Caco-2 (cell line): ENCODE data around the gene PTDSS2. TPM values are rescaled to one million over a fixed set of nuclear protein-coding genes. Genes with fewer than 3 reads are reported as not detected.

ENCODE experiments used
- BruUV-seq: library from RNA; stranded (reverse); fragments of 400-500 nt; replicated peaks from 2 replicates; lab custom pipeline; 2021; lab: Mats Ljungman, UMichigan
- CTCF ChIA-PET: fragments of 300-600 bp; sonication (Branson Sonifier 250); formaldehyde crosslinking; loops from one replicate; lab custom pipeline; 2022; ENCODE audit warnings: antibody characterized with exemption; lab: Charles Lee
- POLR2A ChIA-PET: fragments of 300-600 bp; sonication (Branson Sonifier 250); formaldehyde crosslinking; loops from one replicate; lab custom pipeline; 2022; ENCODE audit warnings: antibody characterized with exemption; lab: Charles Lee
- DNase-seq, 2 experiments: peaks; one replicate each; pipeline versions ENCODE4 v3.0.0 to v3.0.0-alpha.2; 2020 to 2022
- H3K27me3 ChIP-seq: replicated peaks from 2 replicates; pipeline ENCODE4 v1.6.0; 2011; ENCODE audit warnings: low read length; ENCODE audit not compliant: control insufficient read depth, insufficient read depth
- H3K36me3 ChIP-seq: 2 replicates; pipeline ENCODE4 v1.5.1; 2011; ENCODE audit warnings: low read length; ENCODE audit not compliant: control insufficient read depth, insufficient read depth
- H3K4me1 ChIP-seq: fragments of 250-450 bp; sonication (Bioruptor Pico); 2 replicates; pipeline ENCODE4 v1.5.1; 2020; ENCODE audit warnings: mild to moderate bottlenecking
- H3K4me3 ChIP-seq: 2 replicates; pipeline ENCODE4 v1.5.1; 2011; ENCODE audit warnings: low read depth, mild to moderate bottlenecking, control low read depth, low read length
- H3K9me3 ChIP-seq: fragments of 250-450 bp; sonication (Bioruptor Pico); 2 replicates; pipeline ENCODE4 v1.5.1; 2020; ENCODE audit warnings: mild to moderate bottlenecking, moderate library complexity
- H3K27ac Mint-ChIP-seq: one replicate; pipeline ENCODE4 v1.8.0; 2022; ENCODE audit warnings: mixed read lengths; ENCODE audit not compliant: unreplicated experiment
- H3K27me3 Mint-ChIP-seq: one replicate; pipeline ENCODE4 v1.8.0; 2022; ENCODE audit warnings: mixed read lengths; ENCODE audit not compliant: insufficient read depth, unreplicated experiment
- H3K36me3 Mint-ChIP-seq: one replicate; pipeline ENCODE4 v1.8.0; 2022; ENCODE audit warnings: mild to moderate bottlenecking, mixed read lengths; ENCODE audit not compliant: insufficient read depth, unreplicated experiment
- H3K4me1 Mint-ChIP-seq: one replicate; pipeline ENCODE4 v1.8.0; 2022; ENCODE audit warnings: low read depth, mixed read lengths; ENCODE audit not compliant: unreplicated experiment
- H3K4me3 Mint-ChIP-seq: one replicate; pipeline ENCODE4 v1.8.0; 2022; ENCODE audit warnings: mild to moderate bottlenecking, moderate library complexity, mixed read lengths; ENCODE audit not compliant: unreplicated experiment
- H3K9me3 Mint-ChIP-seq: one replicate; pipeline ENCODE4 v1.8.0; 2022; ENCODE audit warnings: mixed read lengths; ENCODE audit not compliant: unreplicated experiment
- intact Hi-C: fragments of 100-400 bp; cut with micrococcal nuclease; formaldehyde crosslinking; loops from one replicate; pipeline ENCODE4 v1.10.0; 2022; ENCODE audit not compliant: unreplicated experiment
- total RNA-seq: library from RNA; stranded (reverse); gene quantifications from 2 replicates; pipeline ENCODE4 v1.2.3, GENCODE V29; 2022
- TF ChIP-seq, protein P1 (sequence below), 2 experiments: fragments of 200-600 bp in 1 of 2; IDR thresholded peaks; 1 replicate in 1 of 2; 2 replicates in 1 of 2; pipeline versions ENCODE4 v1.5.1 to v1.8.0; 2011 to 2022; ENCODE audit warnings: antibody characterized with exemption in 1 of 2, control low read depth in 1 of 2, inconsistent platforms in 1 of 2, low read depth in 1 of 2, low read length in 1 of 2, mild to moderate bottlenecking in 1 of 2, moderate library complexity in 1 of 2; ENCODE audit not compliant: insufficient read depth in 1 of 2, severe bottlenecking in 1 of 2, unreplicated experiment in 1 of 2

PTDSS2 gene
- total RNA-seq, 1 experiment from 2014 or later, result 44.3 TPM

GRCh38 chr11:456533-456932, 6.5 kb downstream of the PTDSS2 start:
- H3K9me3 ChIP-seq, result no peaks in the 10 kb centered on the region
- no peak overlapping the region for H3K4me3 ChIP-seq
- H3K4me1 ChIP-seq, result peaks cover 20% of the 10 kb centered on the region
- peaks cover 43% of the 10 kb centered on the region for H3K36me3 Mint-ChIP-seq
- no peak overlapping the region for H3K27ac Mint-ChIP-seq
- TF ChIP-seq, protein P1, sequence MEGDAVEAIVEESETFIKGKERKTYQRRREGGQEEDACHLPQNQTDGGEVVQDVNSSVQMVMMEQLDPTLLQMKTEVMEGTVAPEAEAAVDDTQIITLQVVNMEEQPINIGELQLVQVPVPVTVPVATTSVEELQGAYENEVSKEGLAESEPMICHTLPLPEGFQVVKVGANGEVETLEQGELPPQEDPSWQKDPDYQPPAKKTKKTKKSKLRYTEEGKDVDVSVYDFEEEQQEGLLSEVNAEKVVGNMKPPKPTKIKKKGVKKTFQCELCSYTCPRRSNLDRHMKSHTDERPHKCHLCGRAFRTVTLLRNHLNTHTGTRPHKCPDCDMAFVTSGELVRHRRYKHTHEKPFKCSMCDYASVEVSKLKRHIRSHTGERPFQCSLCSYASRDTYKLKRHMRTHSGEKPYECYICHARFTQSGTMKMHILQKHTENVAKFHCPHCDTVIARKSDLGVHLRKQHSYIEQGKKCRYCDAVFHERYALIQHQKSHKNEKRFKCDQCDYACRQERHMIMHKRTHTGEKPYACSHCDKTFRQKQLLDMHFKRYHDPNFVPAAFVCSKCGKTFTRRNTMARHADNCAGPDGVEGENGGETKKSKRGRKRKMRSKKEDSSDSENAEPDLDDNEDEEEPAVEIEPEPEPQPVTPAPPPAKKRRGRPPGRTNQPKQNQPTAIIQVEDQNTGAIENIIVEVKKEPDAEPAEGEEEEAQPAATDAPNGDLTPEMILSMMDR (IDR thresholded peaks at IDR 0.05; ENCODE audit: insufficient read depth in 1 of 2, low read depth in 1 of 2, low read length in 1 of 2, severe bottlenecking in 1 of 2, unreplicated experiment in 1 of 2), result no peak
- peaks cover 25% of the 10 kb centered on the region for H3K4me1 Mint-ChIP-seq
- CTCF ChIA-PET, result no interaction called here
- H3K9me3 Mint-ChIP-seq, result no peaks in the 10 kb centered on the region
- POLR2A ChIA-PET, result no interaction called here
- no TSS peak for BruUV-seq
- intact Hi-C loops, result no loop called here
- no peaks in the 10 kb centered on the region for H3K27me3 ChIP-seq
- DNase-seq, result no peak
- H3K36me3 ChIP-seq, result no peaks in the 10 kb centered on the region
- no peaks in the 10 kb centered on the region for H3K27me3 Mint-ChIP-seq
- H3K4me3 Mint-ChIP-seq, result no peak overlapping the region

GRCh38 chr11:457111-457760, 7.2 kb downstream of the PTDSS2 start:
- Mint-ChIP-seq H3K27ac (no peak overlapping the region), H3K36me3 (peaks cover 47% of the 10 kb centered on the region), H3K4me1 (peaks cover 26% of the 10 kb centered on the region), H3K9me3 (no peaks in the 10 kb centered on the region), H3K27me3 (no peaks in the 10 kb centered on the region), H3K4me3 (no peak overlapping the region)
- no peak overlapping the region for H3K4me3 ChIP-seq
- H3K9me3 ChIP-seq, result no peaks in the 10 kb centered on the region
- intact Hi-C loops, result no loop called here
- no TSS peak for BruUV-seq
- ChIA-PET CTCF (no interaction called here), POLR2A (no interaction called here)
- no peak for DNase-seq
- H3K27me3 ChIP-seq, result no peaks in the 10 kb centered on the region
- peaks cover 20% of the 10 kb centered on the region for H3K4me1 ChIP-seq
- TF ChIP-seq, protein P1 (IDR thresholded peaks at IDR 0.05; ENCODE audit: insufficient read depth in 1 of 2, low read depth in 1 of 2, low read length in 1 of 2, severe bottlenecking in 1 of 2, unreplicated experiment in 1 of 2), result no peak
- no peaks in the 10 kb centered on the region for H3K36me3 ChIP-seq

GRCh38 chr11:459511-460220, 9.6 kb downstream of the PTDSS2 start:
- BruUV-seq, result no TSS peak
- CTCF ChIA-PET, result no interaction called here
- Mint-ChIP-seq H3K27ac (peak overlapping the region; percentile 93), H3K4me1 (peaks cover 26% of the 10 kb centered on the region), H3K9me3 (no peaks in the 10 kb centered on the region), H3K4me3 (no peak overlapping the region), H3K36me3 (peaks cover 40% of the 10 kb centered on the region), H3K27me3 (no peaks in the 10 kb centered on the region)
- intact Hi-C loops, result no loop called here
- Histone ChIP-seq H3K36me3 (no peaks in the 10 kb centered on the region; the same call in 1 of the 2 replicates), H3K4me3 (no peak overlapping the region), H3K4me1 (peaks cover 20% of the 10 kb centered on the region), H3K27me3 (no peaks in the 10 kb centered on the region), H3K9me3 (no peaks in the 10 kb centered on the region)
- TF ChIP-seq, protein P1 (IDR thresholded peaks at IDR 0.05; ENCODE audit: insufficient read depth in 1 of 2, low read depth in 1 of 2, low read length in 1 of 2, severe bottlenecking in 1 of 2, unreplicated experiment in 1 of 2), result no peak
- DNase-seq, result no peak
- POLR2A ChIA-PET, result no interaction called here
